IPS-NIHi7 (cell line): ENCODE results near the gene ZDHHC3.

Experiments used
- DNase-seq: peaks from one replicate; pipeline ENCODE4 v3.0.0; 2012; ENCODE audit warnings: mixed read lengths; ENCODE audit errors: extremely low spot score

The ZDHHC3 gene

GRCh38 chr3:44893097-44893496 is 82.9 kb downstream of the ZDHHC3 start:
- DNase-seq = no peak

- no peak for DNase-seq
These were observed 83.3 kb downstream of the ZDHHC3 start for GRCh38 chr3:44892689-44893088.

- no peak for DNase-seq
These were observed 85.1 kb downstream of the ZDHHC3 start for GRCh38 chr3:44890852-44891251.

- peak; percentile 49 for DNase-seq
These were observed 85.7 kb downstream of the ZDHHC3 start for GRCh38 chr3:44890258-44890657.

GRCh38 chr3:44887101-44887500 is 88.9 kb downstream of the ZDHHC3 start:
- no peak for DNase-seq

GRCh38 chr3:44886561-44886960 is 89.4 kb downstream of the ZDHHC3 start:
- no peak for DNase-seq

GRCh38 chr3:44885618-44886017 is 90.4 kb downstream of the ZDHHC3 start:
- peak; percentile 48 for DNase-seq

GRCh38 chr3:44883999-44884431 is 92.0 kb downstream of the ZDHHC3 start:
- DNase-seq = no peak

GRCh38 chr3:44883213-44883955 is 92.6 kb downstream of the ZDHHC3 start:
- no peak for DNase-seq

- no peak for DNase-seq
These were observed 95.7 kb downstream of the ZDHHC3 start for GRCh38 chr3:44880284-44880683.

- no peak for DNase-seq
These were observed 98.6 kb downstream of the ZDHHC3 start for GRCh38 chr3:44877333-44877732.

GRCh38 chr3:44875596-44875995 is 100.4 kb downstream of the ZDHHC3 start:
- no peak for DNase-seq
